Measurements from ENCODE around the gene LPCAT3. TPM values are rescaled to one million over a fixed set of nuclear protein-coding genes. Genes with fewer than 3 reads are reported as not detected.

LPCAT3 gene
- polyA plus RNA-seq, 1 donor (not counting 4 experiments of a cell fraction or from before 2014, with no cell fraction given), result 69.1 TPM

DNA sequence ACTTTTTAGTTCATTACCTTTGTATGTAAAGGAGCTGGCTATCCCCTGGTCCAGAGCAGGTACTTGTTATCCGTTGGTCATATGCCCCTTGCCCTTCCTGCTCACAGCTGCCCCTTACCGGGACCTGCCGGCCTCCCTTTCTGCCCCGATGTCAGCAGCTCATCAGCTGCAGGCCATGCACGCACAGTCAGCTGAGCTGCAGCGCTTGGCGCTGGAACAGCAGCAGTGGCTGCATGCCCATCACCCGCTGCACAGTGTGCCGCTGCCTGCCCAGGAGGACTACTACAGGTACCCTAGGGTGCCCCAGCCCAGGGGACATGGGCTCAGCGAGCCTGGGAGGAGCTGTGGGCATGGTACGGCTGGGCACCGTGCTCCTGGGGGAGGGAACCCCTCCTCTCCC lies 77.0 kb downstream of the LPCAT3 start:
- TF ChIP-seq EZH2 (IDR thresholded peaks at IDR 0.05; ENCODE audit: low read length), result no peak
- TF ChIP-seq, protein P1, sequence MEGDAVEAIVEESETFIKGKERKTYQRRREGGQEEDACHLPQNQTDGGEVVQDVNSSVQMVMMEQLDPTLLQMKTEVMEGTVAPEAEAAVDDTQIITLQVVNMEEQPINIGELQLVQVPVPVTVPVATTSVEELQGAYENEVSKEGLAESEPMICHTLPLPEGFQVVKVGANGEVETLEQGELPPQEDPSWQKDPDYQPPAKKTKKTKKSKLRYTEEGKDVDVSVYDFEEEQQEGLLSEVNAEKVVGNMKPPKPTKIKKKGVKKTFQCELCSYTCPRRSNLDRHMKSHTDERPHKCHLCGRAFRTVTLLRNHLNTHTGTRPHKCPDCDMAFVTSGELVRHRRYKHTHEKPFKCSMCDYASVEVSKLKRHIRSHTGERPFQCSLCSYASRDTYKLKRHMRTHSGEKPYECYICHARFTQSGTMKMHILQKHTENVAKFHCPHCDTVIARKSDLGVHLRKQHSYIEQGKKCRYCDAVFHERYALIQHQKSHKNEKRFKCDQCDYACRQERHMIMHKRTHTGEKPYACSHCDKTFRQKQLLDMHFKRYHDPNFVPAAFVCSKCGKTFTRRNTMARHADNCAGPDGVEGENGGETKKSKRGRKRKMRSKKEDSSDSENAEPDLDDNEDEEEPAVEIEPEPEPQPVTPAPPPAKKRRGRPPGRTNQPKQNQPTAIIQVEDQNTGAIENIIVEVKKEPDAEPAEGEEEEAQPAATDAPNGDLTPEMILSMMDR (optimal IDR thresholded peaks at IDR 0.05 in 1 of 3, IDR thresholded peaks at IDR 0.05 in 1 of 3, conservative IDR thresholded peaks at IDR 0.05 in 1 of 3; ENCODE audit: extremely low read depth in 1 of 3, insufficient read depth in 2 of 3, low read length in 3 of 3), result no peak
- Histone ChIP-seq H3K27ac (ENCODE audit: control insufficient read depth, insufficient read depth, low read length) (no peak overlapping the region), H4K20me1 (ENCODE audit: control insufficient read depth, extremely low read depth, insufficient read depth, low read length) (no peaks in the 10 kb centered on the region)

DNA sequence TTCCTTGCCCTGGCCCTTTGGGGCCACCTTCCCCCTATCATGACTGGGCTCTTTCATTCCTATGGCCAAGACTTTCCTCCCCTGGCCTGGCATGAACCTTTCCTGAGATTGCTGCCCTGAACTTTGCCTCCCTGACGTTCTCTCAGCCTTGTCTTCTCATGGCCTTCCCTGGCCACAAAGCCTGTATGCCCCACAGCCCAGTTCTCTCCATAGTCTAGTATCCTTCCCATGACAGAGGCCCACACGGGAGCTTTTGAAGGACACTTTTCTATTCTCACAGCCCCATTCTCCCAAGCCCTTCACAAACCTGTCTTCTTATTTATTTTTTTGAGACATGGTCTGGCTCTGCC lies 79.1 kb downstream of the LPCAT3 start:
- H3K4me3 ChIP-seq (ENCODE audit: control insufficient read depth in 2 of 3, extremely low read depth in 1 of 3, insufficient read depth in 2 of 3, low read depth in 1 of 3, low read length in 3 of 3), result no peak overlapping the region
- H3K4me2 ChIP-seq (ENCODE audit: control insufficient read depth, extremely low read depth, insufficient read depth, low read depth, low read length), result no peak overlapping the region
- H3K9me1 ChIP-seq (ENCODE audit: control insufficient read depth, extremely low read depth, insufficient read depth, low read length), result no peaks in the 10 kb centered on the region
- TF ChIP-seq EZH2 (IDR thresholded peaks at IDR 0.05; ENCODE audit: low read length), result no peak
- TF ChIP-seq, protein P1 (optimal IDR thresholded peaks at IDR 0.05 in 1 of 3, IDR thresholded peaks at IDR 0.05 in 1 of 3, conservative IDR thresholded peaks at IDR 0.05 in 1 of 3; ENCODE audit: extremely low read depth in 1 of 3, insufficient read depth in 2 of 3, low read length in 3 of 3), result no peak
- no peak overlapping the region for H3K9ac ChIP-seq (ENCODE audit: control insufficient read depth, extremely low read depth, insufficient read depth, low read length)
- dilution Hi-C loops (cut with MboI; ENCODE audit: extremely low pct_ligation_motif_present, low sequenced_read_pairs), result no loop called here
- no peak overlapping the region for H2AFZ ChIP-seq (ENCODE audit: control insufficient read depth, low read length)
- H3K79me2 ChIP-seq (ENCODE audit: control insufficient read depth, insufficient read depth, low read length), result no peaks in the 10 kb centered on the region
- H3K9me3 ChIP-seq (ENCODE audit: control insufficient read depth, low read depth, low read length), result no peaks in the 10 kb centered on the region
- H4K20me1 ChIP-seq (ENCODE audit: control insufficient read depth, extremely low read depth, insufficient read depth, low read length), result no peaks in the 10 kb centered on the region
- H3K27ac ChIP-seq (ENCODE audit: control insufficient read depth, insufficient read depth, low read length), result no peak overlapping the region
- FAIRE-seq (no peak), DNase-seq (ENCODE audit: low read depth, low spot score) (no peak)
- peaks cover 20 to 30% of the 10 kb centered on the region in 2 experiments for H3K36me3 ChIP-seq (ENCODE audit: control insufficient read depth in 2 of 2, extremely low read depth in 1 of 2, insufficient read depth in 2 of 2, low read length in 2 of 2)
- peaks cover 10% of the 10 kb centered on the region for H3K4me1 ChIP-seq (ENCODE audit: control insufficient read depth, extremely low read depth, insufficient read depth, low read length)
- H3K27me3 ChIP-seq (ENCODE audit: control insufficient read depth, extremely low read depth, insufficient read depth, low read length), result no peaks in the 10 kb centered on the region

More for the DNA sequence above, 77.0 kb downstream of the LPCAT3 start:
- dilution Hi-C loops (cut with MboI; ENCODE audit: extremely low pct_ligation_motif_present, low sequenced_read_pairs), result no loop called here
- FAIRE-seq, result no peak
- H3K9ac ChIP-seq (ENCODE audit: control insufficient read depth, extremely low read depth, insufficient read depth, low read length), result no peak overlapping the region
- H3K27me3 ChIP-seq (ENCODE audit: control insufficient read depth, extremely low read depth, insufficient read depth, low read length), result no peaks in the 10 kb centered on the region
- no peaks in the 10 kb centered on the region for H3K9me1 ChIP-seq (ENCODE audit: control insufficient read depth, extremely low read depth, insufficient read depth, low read length)
- peaks cover 25% of the 10 kb centered on the region for H3K4me1 ChIP-seq (ENCODE audit: control insufficient read depth, extremely low read depth, insufficient read depth, low read length)
- no peak for DNase-seq (ENCODE audit: low read depth, low spot score)
- no peaks in the 10 kb centered on the region for H3K9me3 ChIP-seq (ENCODE audit: control insufficient read depth, low read depth, low read length)
- H3K4me2 ChIP-seq (ENCODE audit: control insufficient read depth, extremely low read depth, insufficient read depth, low read depth, low read length), result no peak overlapping the region
- peaks cover 16 to 21% of the 10 kb centered on the region in 2 experiments for H3K36me3 ChIP-seq (ENCODE audit: control insufficient read depth in 2 of 2, extremely low read depth in 1 of 2, insufficient read depth in 2 of 2, low read length in 2 of 2)
- H2AFZ ChIP-seq (ENCODE audit: control insufficient read depth, low read length), result no peak overlapping the region
- peaks cover 3% of the 10 kb centered on the region for H3K79me2 ChIP-seq (ENCODE audit: control insufficient read depth, insufficient read depth, low read length)
- no peak overlapping the region for H3K4me3 ChIP-seq (ENCODE audit: control insufficient read depth in 2 of 3, extremely low read depth in 1 of 3, insufficient read depth in 2 of 3, low read depth in 1 of 3, low read length in 3 of 3)
